SJSA1 (cell line): ENCODE results near the gene PTCH2. TPM values are rescaled to one million over a fixed set of nuclear protein-coding genes. Genes with fewer than 3 reads are reported as not detected.

Experiments used
- DNase-seq, 2 experiments: peaks; one replicate each; pipeline ENCODE4 v3.0.0-alpha.2; 2015 to 2020; ENCODE audit warnings: low spot score in 2 of 2, low read depth in 1 of 2
- H3K27ac ChIP-seq: fragments of 250-450 bp; sonication (Bioruptor Pico); 2 replicates; pipeline ENCODE4 v1.5.1; 2020; ENCODE audit warnings: mild to moderate bottlenecking, moderate library complexity
- H3K27me3 ChIP-seq: fragments of 250-450 bp; sonication (Bioruptor Pico); replicated peaks from 2 replicates; pipeline ENCODE4 v1.5.1; 2020; ENCODE audit warnings: mild to moderate bottlenecking, moderate library complexity
- H3K36me3 ChIP-seq: fragments of 250-450 bp; sonication (Bioruptor Pico); 2 replicates; pipeline ENCODE4 v1.5.1; 2020; ENCODE audit warnings: mild to moderate bottlenecking
- H3K4me1 ChIP-seq: fragments of 250-450 bp; sonication (Bioruptor Pico); replicated peaks from 2 replicates; pipeline ENCODE4 v1.6.1; 2021; ENCODE audit warnings: mild to moderate bottlenecking
- H3K4me3 ChIP-seq: fragments of 250-450 bp; sonication (Bioruptor Pico); 2 replicates; pipeline ENCODE4 v1.5.1; 2020; ENCODE audit warnings: mild to moderate bottlenecking
- H3K9me3 ChIP-seq: fragments of 250-450 bp; sonication (Bioruptor Pico); replicated peaks from 2 replicates; pipeline ENCODE4 v1.5.1; 2020; ENCODE audit warnings: mild to moderate bottlenecking
- total RNA-seq: library from RNA; depleted of rRNA; stranded (reverse); fragments of >200 nt; shearing (Covaris generic); gene quantifications from 2 replicates; pipeline ENCODE4 v1.2.3, GENCODE V29; 2014; rRNA removed

PTCH2 gene
- 1.0 and 1.5 TPM in 2 replicates for total RNA-seq

GRCh38 chr1:44842862-44843655, at the start of gene PTCH2:
Gene PTCH2 (minus strand): TSS chr1:44843253. CDS start chr1:44842932, 321 bp downstream.
- Histone ChIP-seq H3K9me3 (no peaks in the 10 kb centered on the region), H3K4me3 (peak within 1 kb of the TSS; percentile 53), H3K27ac (no peak within 1 kb of the TSS), H3K36me3 (peaks cover 7% of the 10 kb centered on the region), H3K27me3 (no peaks in the 10 kb centered on the region), H3K4me1 (peaks cover 40% of the 10 kb centered on the region)
- DNase-seq: peak; percentile 95 to 98

DNA sequence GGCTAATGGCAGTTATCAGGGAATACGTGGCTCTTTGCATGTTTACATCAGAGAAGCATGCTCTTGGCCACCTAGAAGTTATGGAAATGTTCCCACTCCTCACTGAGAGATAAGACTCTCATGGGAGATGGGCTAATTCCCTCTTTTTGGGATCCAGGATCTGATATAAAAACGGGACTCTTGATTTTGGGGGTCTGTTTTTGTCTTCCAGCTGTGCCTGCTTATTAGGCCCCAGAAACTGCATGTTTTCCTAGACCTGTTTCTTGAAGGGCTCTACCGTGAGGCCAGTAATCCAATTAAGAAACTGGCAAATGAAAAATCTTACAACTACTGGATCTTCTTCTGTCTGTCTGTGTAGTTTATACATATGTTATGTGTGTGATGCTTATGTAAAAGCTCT, 47.0 kb upstream of the PTCH2 start:
- DNase-seq: no peak
- no peak overlapping the region for H3K27ac ChIP-seq
- peaks cover 12% of the 10 kb centered on the region for H3K4me1 ChIP-seq

GRCh38 chr1:44885406-44885805, 42.4 kb upstream of the PTCH2 start:
- H3K36me3 ChIP-seq: peaks cover 39% of the 10 kb centered on the region
- peaks cover 15% of the 10 kb centered on the region for H3K9me3 ChIP-seq
- DNase-seq: no peak
- H3K27ac ChIP-seq: no peak overlapping the region
- H3K4me1 ChIP-seq: no peaks in the 10 kb centered on the region
- H3K4me3 ChIP-seq: no peak overlapping the region
- H3K27me3 ChIP-seq: no peaks in the 10 kb centered on the region

More for the DNA sequence above, 47.0 kb upstream of the PTCH2 start:
- Histone ChIP-seq H3K4me3 (no peak overlapping the region), H3K27me3 (no peaks in the 10 kb centered on the region), H3K9me3 (peaks cover 13% of the 10 kb centered on the region; the same call in 1 of the 2 replicates), H3K36me3 (peaks cover 36% of the 10 kb centered on the region)

GRCh38 chr1:44884746-44885145, 41.7 kb upstream of the PTCH2 start:
- H3K36me3 ChIP-seq: peaks cover 36% of the 10 kb centered on the region
- H3K9me3 ChIP-seq: peaks cover 11% of the 10 kb centered on the region
- no peak for DNase-seq
- no peak overlapping the region for H3K4me3 ChIP-seq
- no peak overlapping the region for H3K27ac ChIP-seq
- no peaks in the 10 kb centered on the region for H3K4me1 ChIP-seq
- H3K27me3 ChIP-seq: no peaks in the 10 kb centered on the region

DNA sequence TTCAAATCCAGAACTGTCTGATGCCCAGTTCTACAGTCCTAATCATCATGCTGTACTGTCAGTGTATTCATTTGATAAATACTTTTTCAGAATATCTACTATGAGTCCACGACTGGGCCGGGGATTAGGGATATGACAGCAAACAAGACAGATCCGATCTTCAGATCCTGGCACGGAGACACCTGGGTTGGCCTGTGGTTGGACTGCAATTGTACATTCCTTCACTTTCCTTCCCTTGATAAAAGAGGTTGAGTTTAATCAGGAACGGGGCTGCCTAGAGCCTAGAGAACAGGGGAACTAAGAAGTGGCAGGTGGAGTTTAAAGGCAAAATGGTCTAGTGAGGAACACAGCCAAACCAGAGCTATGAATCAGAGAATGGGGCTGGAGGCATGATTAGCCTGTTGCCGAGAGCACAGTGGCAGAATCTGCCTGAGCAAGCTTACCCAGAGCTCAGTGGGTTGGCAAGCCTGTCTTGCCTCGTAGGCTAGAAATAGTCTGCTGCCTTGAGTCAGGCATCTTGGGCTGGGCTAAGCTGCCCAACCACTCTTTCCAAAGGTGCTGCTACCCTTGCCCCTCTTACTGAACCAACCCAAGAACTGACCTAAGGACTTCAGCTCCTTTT, 38.1 kb upstream of the PTCH2 start:
- no peak for DNase-seq
- Histone ChIP-seq H3K4me3 (no peak overlapping the region), H3K27me3 (no peaks in the 10 kb centered on the region), H3K4me1 (no peaks in the 10 kb centered on the region), H3K9me3 (peaks cover 2% of the 10 kb centered on the region; the same call in 1 of the 2 replicates), H3K27ac (no peak overlapping the region), H3K36me3 (peaks cover 27% of the 10 kb centered on the region)

DNA sequence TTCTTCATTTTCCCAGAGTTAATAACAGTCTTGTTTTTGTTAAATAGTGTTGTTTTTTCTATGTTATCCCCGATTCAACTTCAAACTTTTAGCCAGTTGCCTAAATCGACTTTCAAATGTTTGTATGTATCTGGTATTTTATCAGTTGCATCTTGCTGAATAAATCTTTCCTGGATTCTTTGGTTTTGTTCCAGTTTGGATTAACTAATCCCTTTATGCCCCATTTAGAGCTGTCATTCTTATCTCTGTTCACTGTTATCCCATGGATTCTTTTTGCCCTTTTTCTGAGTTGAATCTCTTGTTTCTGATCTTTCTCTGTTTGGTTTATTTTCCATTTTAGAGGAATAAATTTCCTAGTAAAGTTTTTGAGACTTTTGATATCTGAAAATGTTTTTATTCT, 31.1 kb upstream of the PTCH2 start:
- no peak overlapping the region for H3K4me3 ChIP-seq
- H3K4me1 ChIP-seq: peaks cover 3% of the 10 kb centered on the region; the same call in 1 of the 2 replicates
- H3K27me3 ChIP-seq: no peaks in the 10 kb centered on the region
- H3K36me3 ChIP-seq: peaks cover 14% of the 10 kb centered on the region
- no peak for DNase-seq
- H3K9me3 ChIP-seq: no peaks in the 10 kb centered on the region
- H3K27ac ChIP-seq: no peak overlapping the region

DNA sequence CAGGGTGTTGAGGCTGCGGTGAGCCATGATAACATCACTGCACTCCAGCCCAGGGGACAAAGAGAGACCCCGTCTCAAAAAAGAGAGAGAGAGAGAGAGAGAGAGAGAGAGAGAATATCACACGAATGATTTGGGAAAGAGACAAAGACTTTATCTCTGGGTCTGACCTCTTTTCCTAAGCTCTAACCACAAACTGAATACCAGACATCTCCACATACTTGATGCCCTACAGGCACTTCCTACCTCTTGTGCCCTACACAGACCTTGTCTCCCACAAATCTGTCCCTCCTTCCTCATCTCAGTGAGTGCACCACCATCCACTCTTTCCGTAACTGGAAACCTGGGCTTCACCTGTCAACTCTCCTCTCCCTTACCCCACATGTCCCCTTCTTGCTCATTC, 27.0 kb upstream of the PTCH2 start:
- H3K9me3 ChIP-seq: no peaks in the 10 kb centered on the region
- no peak overlapping the region for H3K27ac ChIP-seq
- H3K36me3 ChIP-seq: peaks cover 12% of the 10 kb centered on the region; the same call in 1 of the 2 replicates
- H3K4me1 ChIP-seq: peaks cover 3% of the 10 kb centered on the region; the same call in 1 of the 2 replicates
- no peak overlapping the region for H3K4me3 ChIP-seq
- no peaks in the 10 kb centered on the region for H3K27me3 ChIP-seq
- DNase-seq: peak in 1 of 2 experiments; percentile 26

GRCh38 chr1:44867801-44868200, 24.7 kb upstream of the PTCH2 start:
- Histone ChIP-seq H3K9me3 (no peaks in the 10 kb centered on the region), H3K36me3 (peaks cover 3% of the 10 kb centered on the region; the same call in 1 of the 2 replicates), H3K27ac (no peak overlapping the region), H3K4me1 (peaks cover 3% of the 10 kb centered on the region; the same call in 1 of the 2 replicates), H3K27me3 (no peaks in the 10 kb centered on the region), H3K4me3 (no peak overlapping the region)
- no peak for DNase-seq

DNA sequence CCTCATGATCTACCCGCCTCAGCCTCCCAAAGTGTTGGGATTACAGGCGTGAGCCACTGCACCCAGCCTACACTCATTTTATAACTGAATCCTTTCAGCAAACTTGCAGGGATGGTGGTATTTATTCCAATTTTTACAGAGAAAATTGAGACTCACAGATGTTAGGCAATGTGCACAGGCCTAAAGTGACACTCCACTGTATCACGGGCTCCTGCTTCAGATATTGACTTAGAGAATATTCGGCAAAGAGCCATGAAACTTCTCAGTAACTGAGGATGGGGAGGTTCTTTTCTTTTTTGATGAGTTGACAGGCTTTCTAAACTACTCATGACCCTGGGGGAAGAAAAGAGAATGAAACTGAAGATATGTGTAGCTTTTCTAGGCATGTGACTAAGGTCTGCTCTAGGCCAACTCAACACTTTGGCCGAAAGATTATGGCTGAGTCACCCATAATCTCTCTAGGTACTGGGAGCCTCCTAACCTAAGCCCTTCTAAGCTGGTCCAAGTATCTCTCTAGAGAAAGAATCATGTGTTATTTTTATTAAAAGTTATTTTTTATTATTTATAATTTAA, 19.9 kb upstream of the PTCH2 start:
- no peak for DNase-seq
- no peaks in the 10 kb centered on the region for H3K27me3 ChIP-seq
- no peaks in the 10 kb centered on the region for H3K9me3 ChIP-seq
- H3K4me1 ChIP-seq: peaks cover 16% of the 10 kb centered on the region
- H3K27ac ChIP-seq: no peak overlapping the region
- peaks cover 2% of the 10 kb centered on the region; the same call in 1 of the 2 replicates for H3K36me3 ChIP-seq
- H3K4me3 ChIP-seq: no peak overlapping the region

GRCh38 chr1:44860891-44861425, 17.9 kb upstream of the PTCH2 start:
- Histone ChIP-seq H3K27me3 (no peaks in the 10 kb centered on the region), H3K4me3 (no peak overlapping the region), H3K27ac (no peak overlapping the region), H3K9me3 (no peaks in the 10 kb centered on the region), H3K36me3 (peaks cover 2% of the 10 kb centered on the region; the same call in 1 of the 2 replicates), H3K4me1 (peaks cover 16% of the 10 kb centered on the region)
- DNase-seq: peak in 1 of 2 experiments; percentile 26

DNA sequence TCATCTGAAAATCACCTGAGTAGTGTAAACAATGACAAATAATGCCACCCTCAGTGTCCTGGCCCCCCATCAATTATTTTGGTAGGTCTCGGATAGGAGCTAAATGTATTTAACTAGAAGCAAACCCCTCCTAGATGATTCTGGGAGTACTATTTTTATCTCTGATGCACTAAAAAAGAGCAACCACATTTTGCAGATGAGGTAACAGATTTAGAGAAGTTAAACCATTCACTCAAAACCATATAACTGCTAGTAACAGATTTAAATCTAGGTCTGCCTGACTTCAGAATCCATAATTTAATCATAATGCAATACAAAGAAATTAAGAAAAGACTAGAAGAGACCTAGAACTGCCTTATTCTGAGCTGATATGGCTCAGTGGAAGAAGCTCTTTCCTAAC, 17.3 kb upstream of the PTCH2 start:
- no peak for DNase-seq
- Histone ChIP-seq H3K27ac (no peak overlapping the region), H3K9me3 (no peaks in the 10 kb centered on the region), H3K4me3 (no peak overlapping the region), H3K27me3 (no peaks in the 10 kb centered on the region), H3K4me1 (peaks cover 16% of the 10 kb centered on the region), H3K36me3 (peaks cover 3% of the 10 kb centered on the region; the same call in 1 of the 2 replicates)

DNA sequence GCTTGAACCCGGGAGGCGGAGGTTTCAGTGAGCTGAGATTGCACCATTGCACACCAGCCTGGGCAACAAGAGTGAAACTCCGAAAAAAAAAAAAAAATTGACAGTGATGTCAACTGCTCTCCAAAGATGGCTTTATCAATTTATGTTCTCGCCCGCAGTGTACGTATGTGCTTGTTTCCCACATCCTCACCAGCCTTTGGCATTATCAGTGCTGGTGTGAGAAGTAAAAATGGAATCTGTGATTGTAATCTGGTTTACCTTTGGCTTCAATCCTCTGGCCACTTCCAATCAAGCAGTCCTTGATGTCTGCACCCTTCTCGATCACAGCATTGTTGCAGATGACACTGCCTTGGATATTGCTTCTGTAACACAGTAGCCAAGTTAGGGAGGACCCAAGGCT, 14.4 kb upstream of the PTCH2 start:
- peaks cover 16% of the 10 kb centered on the region for H3K4me1 ChIP-seq
- H3K4me3 ChIP-seq: no peak overlapping the region
- DNase-seq: no peak
- no peak overlapping the region for H3K27ac ChIP-seq
- H3K9me3 ChIP-seq: no peaks in the 10 kb centered on the region
- H3K27me3 ChIP-seq: no peaks in the 10 kb centered on the region
- 0 out of 2 replicates have a peak, but pooled peaks cover 3% of the 10 kb centered on the region for H3K36me3 ChIP-seq

DNA sequence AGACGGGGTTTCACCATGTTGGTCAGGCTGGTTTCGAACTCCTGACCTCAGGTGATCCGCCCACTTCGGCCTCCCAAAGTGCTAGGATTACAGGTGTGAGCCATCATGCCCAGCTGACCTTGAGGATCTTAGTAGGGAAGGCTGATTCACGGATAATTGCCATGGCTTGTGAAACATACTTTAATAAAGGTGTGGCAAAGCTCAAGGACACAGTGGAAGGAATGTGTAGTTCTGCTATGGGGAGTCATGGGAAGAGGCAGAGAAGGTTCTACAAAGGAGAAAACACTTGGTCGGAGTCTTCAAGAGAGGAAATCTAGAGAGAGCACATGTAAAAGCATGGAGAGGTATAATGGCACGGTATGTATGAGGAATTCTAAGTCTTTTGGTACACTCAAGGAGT, 12.7 kb upstream of the PTCH2 start:
- Histone ChIP-seq H3K27me3 (no peaks in the 10 kb centered on the region), H3K4me3 (no peak overlapping the region), H3K36me3 (peaks cover 3% of the 10 kb centered on the region; the same call in 1 of the 2 replicates), H3K27ac (no peak overlapping the region), H3K9me3 (no peaks in the 10 kb centered on the region), H3K4me1 (peaks cover 5% of the 10 kb centered on the region; the same call in 1 of the 2 replicates)
- DNase-seq: no peak
